Upper lobe of left lung (tissue), 4 donors: ENCODE measurements around the gene UGT1A4.

ENCODE experiments used
- POLR2A ChIP-seq, 4 donors: fragments of 450-650 bp; IDR thresholded peaks; one replicate each; pipeline ENCODE4 v1.5.1; 2016 to 2017; ENCODE audit warnings: antibody characterized with exemption in 4 of 4, mild to moderate bottlenecking in 2 of 4
- POLR2AphosphoS5 ChIP-seq, 2 donors: sonication (generic); formaldehyde crosslinking; IDR thresholded peaks; one replicate each; pipeline ENCODE4 v1.5.1; 2017; ENCODE audit warnings: antibody characterized with exemption in 2 of 2

DNA sequence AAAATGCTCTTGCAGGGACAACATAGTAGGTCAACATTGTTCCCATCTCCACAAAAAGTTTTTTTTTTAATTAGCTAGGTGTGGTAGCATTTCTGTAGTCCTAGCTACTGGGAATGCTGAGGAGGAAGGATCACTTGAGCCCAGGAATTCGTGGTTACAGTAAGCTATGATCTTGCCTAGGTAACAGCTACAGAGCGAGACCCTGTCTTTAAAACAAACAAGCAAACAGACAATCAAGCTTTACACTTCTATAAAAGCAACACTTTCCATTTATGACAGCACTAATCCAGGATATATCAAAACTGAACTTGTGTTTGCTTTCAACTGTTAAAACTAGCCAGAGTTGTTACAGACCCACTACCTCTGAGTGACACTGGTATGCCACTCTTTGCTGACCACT, 22.3 kb downstream of the UGT1A4 start:
- TF ChIP-seq POLR2AphosphoS5 (IDR thresholded peaks at IDR 0.05) (no peak), POLR2A (IDR thresholded peaks at IDR 0.05) (no peak)
